Measurements from ENCODE around the gene ZNF700. TPM values are rescaled to one million over a fixed set of nuclear protein-coding genes. Genes with fewer than 3 reads are reported as not detected.
"Not testable (repeated sequence)": the region's sequence is repeated elsewhere in the genome, so short reads cannot be mapped to it uniquely, and the experiment has no call there.

Gene ZNF700
- total RNA-seq (10 to 100 TPM in 1 of 2 donors, 1 to 10 TPM in 1; 9.9 to 14.6 TPM), polyA plus RNA-seq (ENCODE audit: insufficient read length in 6 of 6) (10 to 100 TPM; 17.9 to 23.9 (median 21.3) TPM)
- long read RNA-seq, donor 1, partial matches to known transcripts = 0 of 2 reads
- long read RNA-seq, donor 1, other reads (novel, unspliced or antisense) = 0 of 2 reads
- long read RNA-seq, donor 2, partial matches to known transcripts = 0 of 5 reads
- long read RNA-seq, donor 2, other reads (novel, unspliced or antisense) = 0 of 5 reads
- long read RNA-seq, donor 3 = 0 reads
- long read RNA-seq, donor 4, partial matches to known transcripts = 0 of 1 reads
- long read RNA-seq, donor 4, other reads (novel, unspliced or antisense) = 0 of 1 reads
- long read RNA-seq, donor 5, partial matches to known transcripts = 0 of 1 reads
- long read RNA-seq, donor 5, other reads (novel, unspliced or antisense) = 0 of 1 reads
- long read RNA-seq, donor 6, partial matches to known transcripts = 0 of 1 reads
- long read RNA-seq, donor 6, other reads (novel, unspliced or antisense) = 0 of 1 reads
- long read RNA-seq, donor 7, partial matches to known transcripts = 0 of 2 reads
- long read RNA-seq, donor 7, other reads (novel, unspliced or antisense) = 0 of 2 reads
- long read RNA-seq, donor 8, partial matches to known transcripts = 0 of 3 reads
- long read RNA-seq, donor 8, other reads (novel, unspliced or antisense) = 0 of 3 reads
- long read RNA-seq, donor 9 = 0 reads
- long read RNA-seq, donor 10 = 0 reads
- long read RNA-seq, donor 11 = 0 reads
- long read RNA-seq, donor 12, partial matches to known transcripts = 0 of 1 reads
- long read RNA-seq, donor 12, other reads (novel, unspliced or antisense) = 0 of 1 reads

DNA sequence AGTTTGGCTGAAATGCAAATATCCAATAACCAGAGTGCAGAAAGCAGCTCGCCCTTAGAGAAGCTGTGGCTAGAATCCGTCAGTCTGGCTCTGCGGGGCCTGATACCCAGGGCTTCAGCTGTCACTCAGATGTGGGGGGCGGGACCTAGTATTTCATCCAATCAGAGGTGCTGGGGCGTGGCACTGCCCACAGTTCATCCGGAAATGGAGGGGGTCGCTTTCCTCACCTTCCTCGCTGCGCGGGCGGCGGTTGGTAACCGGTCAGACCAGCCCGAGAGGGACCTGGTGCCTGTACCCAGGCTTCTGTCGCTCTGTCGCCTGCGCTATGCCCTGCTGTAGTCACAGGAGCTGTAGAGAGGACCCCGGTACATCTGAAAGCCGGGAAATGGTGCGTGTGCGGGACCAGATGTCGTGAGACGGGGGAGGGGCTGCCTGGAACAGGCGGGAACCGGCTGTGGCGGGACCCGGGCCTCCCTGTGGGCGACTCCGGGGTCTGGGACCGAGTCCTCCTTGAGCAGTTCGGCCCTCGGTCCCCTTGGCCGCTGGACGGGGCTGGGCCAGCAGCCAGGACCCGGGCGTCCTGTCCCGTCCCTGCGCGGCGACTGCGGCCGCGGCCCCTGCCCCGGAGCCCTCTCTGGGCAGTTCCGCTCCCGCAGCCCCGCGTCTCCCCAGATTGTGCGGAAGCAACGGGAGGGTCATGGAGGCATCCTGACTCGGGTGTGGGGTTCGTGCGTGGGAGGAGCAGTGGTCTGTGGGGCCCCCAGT, at the start of gene ZNF700:
Gene ZNF700 (plus strand): TSS at position 222 of the 765 bp plus-strand sequence. CDS start 104 bp downstream, at position 326.
- no peaks in the 10 kb centered on the region for H3K9me3 ChIP-seq
- H3K36me3 ChIP-seq = peaks cover 0 to 6% of the 10 kb centered on the region in 2 donors
- TF ChIP-seq, protein P1, sequence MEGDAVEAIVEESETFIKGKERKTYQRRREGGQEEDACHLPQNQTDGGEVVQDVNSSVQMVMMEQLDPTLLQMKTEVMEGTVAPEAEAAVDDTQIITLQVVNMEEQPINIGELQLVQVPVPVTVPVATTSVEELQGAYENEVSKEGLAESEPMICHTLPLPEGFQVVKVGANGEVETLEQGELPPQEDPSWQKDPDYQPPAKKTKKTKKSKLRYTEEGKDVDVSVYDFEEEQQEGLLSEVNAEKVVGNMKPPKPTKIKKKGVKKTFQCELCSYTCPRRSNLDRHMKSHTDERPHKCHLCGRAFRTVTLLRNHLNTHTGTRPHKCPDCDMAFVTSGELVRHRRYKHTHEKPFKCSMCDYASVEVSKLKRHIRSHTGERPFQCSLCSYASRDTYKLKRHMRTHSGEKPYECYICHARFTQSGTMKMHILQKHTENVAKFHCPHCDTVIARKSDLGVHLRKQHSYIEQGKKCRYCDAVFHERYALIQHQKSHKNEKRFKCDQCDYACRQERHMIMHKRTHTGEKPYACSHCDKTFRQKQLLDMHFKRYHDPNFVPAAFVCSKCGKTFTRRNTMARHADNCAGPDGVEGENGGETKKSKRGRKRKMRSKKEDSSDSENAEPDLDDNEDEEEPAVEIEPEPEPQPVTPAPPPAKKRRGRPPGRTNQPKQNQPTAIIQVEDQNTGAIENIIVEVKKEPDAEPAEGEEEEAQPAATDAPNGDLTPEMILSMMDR (IDR thresholded peaks at IDR 0.05) = no peak
- H3K27ac ChIP-seq = peak within 1 kb of the TSS; percentile 95 to 98
- peaks cover 13 to 23% of the 10 kb centered on the region in 2 donors for H3K4me1 ChIP-seq
- peak within 1 kb of the TSS; percentile 95 to 96 for H3K4me3 ChIP-seq
- DNase-seq (peak; percentile 94 to 96 (median 96)), ATAC-seq (peak; percentile 97)
- intact Hi-C loops (cut with DNase I) = no loop called here
- H3K27me3 ChIP-seq = no peaks in the 10 kb centered on the region

DNA sequence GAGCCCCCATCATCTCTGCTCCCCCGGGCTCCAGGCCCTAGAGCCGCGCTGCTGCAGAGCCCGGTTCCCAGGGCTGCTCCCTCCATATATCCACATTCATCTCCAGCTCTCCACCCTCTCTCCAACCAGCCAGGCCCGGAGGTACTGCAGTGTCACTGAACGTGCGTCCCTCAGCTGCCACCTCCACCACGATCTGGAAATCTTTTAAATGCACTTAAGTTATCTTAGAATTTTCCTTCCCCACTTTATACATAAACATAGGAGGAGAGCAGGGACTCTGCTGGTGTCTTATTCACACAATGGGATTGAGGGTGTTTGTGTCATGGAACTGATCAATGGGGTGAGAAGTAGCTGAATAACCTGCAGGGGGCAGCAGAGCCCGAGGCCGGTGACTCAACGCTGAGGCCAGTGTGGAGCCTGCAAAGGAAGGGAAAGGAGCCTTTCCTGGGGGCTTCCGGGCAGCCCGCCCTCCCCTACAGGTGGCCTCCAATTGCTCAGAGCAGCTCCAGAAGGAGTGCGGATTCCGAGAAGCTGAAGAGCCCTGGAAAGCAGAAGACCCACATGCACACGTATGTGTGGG, 45.1 kb upstream of the ZNF700 start:
- not testable (repeated sequence) for H3K4me3 ChIP-seq, H3K4me1 ChIP-seq, H3K27me3 ChIP-seq, H3K9me3 ChIP-seq, H3K27ac ChIP-seq, H3K36me3 ChIP-seq
- intact Hi-C loops (cut with DNase I) = loop anchor here in 1 of 2 donors (5.0 kb wide), 1 partner anchor 108 kb away; no protein-coding TSS in a partner anchor
- peak in 1 of 4 donors; percentile 79 for DNase-seq
- TF ChIP-seq, protein P1 (IDR thresholded peaks at IDR 0.05) = peak in 1 of 2 donors; percentile 41
- ATAC-seq = peak; percentile 66

DNA sequence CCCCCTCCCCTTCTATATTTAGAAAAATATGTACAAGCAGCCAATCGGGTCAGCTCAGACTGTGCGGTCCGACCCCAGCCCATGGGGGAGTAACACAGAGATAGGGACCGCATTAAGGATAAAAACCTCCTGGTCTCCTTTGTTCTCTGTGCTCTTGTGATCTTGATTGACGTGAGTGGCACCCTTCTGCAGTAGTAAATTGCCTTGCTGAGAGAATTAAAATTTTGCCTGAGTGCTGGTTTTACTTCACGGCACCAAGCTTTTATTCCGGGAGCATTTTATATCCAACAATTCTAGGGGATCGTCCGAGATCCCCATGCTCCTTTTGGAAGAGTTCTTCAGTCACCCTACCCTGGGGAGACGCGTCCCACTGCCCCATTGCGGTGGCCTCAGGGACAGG, 44.3 kb upstream of the ZNF700 start:
- Histone ChIP-seq H3K4me1 (peaks cover 0 to 4% of the 10 kb centered on the region in 2 donors), H3K36me3 (no peaks in the 10 kb centered on the region), H3K27me3 (no peaks in the 10 kb centered on the region), H3K27ac (no peak overlapping the region), H3K4me3 (no peak overlapping the region), H3K9me3 (no peaks in the 10 kb centered on the region)
- no peak for ATAC-seq
- no peak for DNase-seq
- intact Hi-C loops (cut with DNase I) = loop anchor here in 1 of 2 donors (5.0 kb wide), 1 partner anchor 107 kb away; no protein-coding TSS in a partner anchor
- TF ChIP-seq, protein P1 (IDR thresholded peaks at IDR 0.05) = no peak

DNA sequence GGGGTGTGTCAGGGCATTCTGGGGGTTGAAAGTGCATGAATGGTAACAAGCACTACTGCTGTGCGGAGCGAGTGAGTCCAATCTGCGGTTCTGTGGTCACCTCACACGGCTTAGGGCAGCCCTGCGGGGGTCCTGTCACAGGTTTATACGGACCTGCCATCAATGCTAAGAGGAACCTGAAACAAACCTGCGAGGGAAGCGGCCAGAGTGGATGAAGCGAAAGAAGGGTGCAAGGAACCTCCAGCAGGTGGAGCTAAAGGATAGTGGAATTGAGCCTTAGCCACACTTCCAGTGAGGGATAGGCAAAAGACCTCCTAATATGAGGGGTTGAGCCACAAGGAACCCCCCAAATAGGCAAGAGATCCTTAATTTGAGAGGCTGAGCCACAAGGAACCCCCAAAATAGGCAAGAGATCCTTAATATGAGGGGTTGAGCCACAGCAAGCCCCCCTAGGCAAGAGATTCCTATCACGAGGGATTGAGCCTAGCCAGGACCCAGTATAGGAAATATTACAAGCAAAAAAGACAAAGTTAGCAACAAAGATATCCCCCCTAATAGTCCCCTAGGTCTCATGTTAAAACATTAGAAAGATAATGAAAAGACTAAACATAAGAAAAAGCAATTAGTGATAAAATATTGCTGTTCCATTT, 43.6 kb upstream of the ZNF700 start:
- intact Hi-C loops (cut with DNase I) = loop anchor here in 1 of 2 donors (5.0 kb wide), 1 partner anchor 106 kb away; no protein-coding TSS in a partner anchor
- Histone ChIP-seq H3K27ac (no peak overlapping the region), H3K4me3 (no peak overlapping the region), H3K9me3 (no peaks in the 10 kb centered on the region), H3K4me1 (peaks cover 0 to 4% of the 10 kb centered on the region in 2 donors), H3K36me3 (no peaks in the 10 kb centered on the region), H3K27me3 (no peaks in the 10 kb centered on the region)
- ATAC-seq (peak; percentile 95), DNase-seq (peak in 2 of 4 donors; percentile 49 to 70)
- TF ChIP-seq, protein P1 (IDR thresholded peaks at IDR 0.05) = peak; percentile 64 to 76
